MCF 10A (cell line): ENCODE results near the gene TRAF3IP3. TPM values are rescaled to one million over a fixed set of nuclear protein-coding genes. Genes with fewer than 3 reads are reported as not detected.
A peak's percentile ranks its signal among the peaks of the same experiment; 100 is the strongest.

Source experiments
- Bru-seq: library from RNA; stranded (reverse); fragments of 400-500 nt; gene quantifications from one replicate; lab custom pipeline; 2021; lab: Mats Ljungman, UMichigan
- BruChase-seq, 2 experiments: library from RNA; stranded (reverse); fragments of 400-500 nt; gene quantifications; one replicate each; lab custom pipeline; 2021; lab: Mats Ljungman, UMichigan
- BruUV-seq: library from RNA; stranded (reverse); fragments of 400-500 nt; replicated peaks from 2 replicates; lab custom pipeline; 2021; lab: Mats Ljungman, UMichigan
- CTCF ChIA-PET: fragments of 300-600 bp; sonication (Branson Sonifier 250); formaldehyde crosslinking; extraction: SDS; loops from one replicate; lab custom pipeline; 2021; ENCODE audit warnings: antibody characterized with exemption, inconsistent platforms; lab: Yijun Ruan, JAX
- POLR2A ChIA-PET: fragments of 300-600, 350-650 bp; sonication (Branson Sonifier 250); formaldehyde crosslinking; extraction: SDS; loops from one replicate; lab custom pipeline; 2020; ENCODE audit warnings: antibody characterized with exemption, inconsistent platforms; lab: Yijun Ruan, JAX
- DNase-seq: peaks from one replicate; pipeline ENCODE4 v3.0.0-alpha.2; 2018; ENCODE audit not compliant: unreplicated experiment
- H3K27ac Mint-ChIP-seq: one replicate; pipeline ENCODE4 v1.8.0; 2022; ENCODE audit warnings: mild to moderate bottlenecking, low read depth, mixed read lengths; ENCODE audit not compliant: unreplicated experiment
- H3K27me3 Mint-ChIP-seq: one replicate; pipeline ENCODE4 v1.8.0; 2022; ENCODE audit warnings: mixed read lengths; ENCODE audit not compliant: insufficient read depth, unreplicated experiment
- H3K36me3 Mint-ChIP-seq: one replicate; pipeline ENCODE4 v1.8.0; 2022; ENCODE audit warnings: mild to moderate bottlenecking, moderate library complexity, mixed read lengths; ENCODE audit not compliant: insufficient read depth, unreplicated experiment
- H3K4me1 Mint-ChIP-seq: one replicate; pipeline ENCODE4 v1.8.0; 2022; ENCODE audit warnings: mixed read lengths; ENCODE audit not compliant: insufficient read depth, unreplicated experiment
- H3K4me3 Mint-ChIP-seq: one replicate; pipeline ENCODE4 v1.8.0; 2022; ENCODE audit warnings: mild to moderate bottlenecking, moderate library complexity, mixed read lengths; ENCODE audit not compliant: unreplicated experiment
- H3K9me3 Mint-ChIP-seq: one replicate; pipeline ENCODE4 v1.8.0; 2022; ENCODE audit warnings: mixed read lengths; ENCODE audit not compliant: unreplicated experiment
- CTCF ChIP-seq: fragments of 200-600 bp; IDR thresholded peaks from one replicate; pipeline ENCODE4 v1.8.0; 2022; ENCODE audit warnings: antibody characterized with exemption, mild to moderate bottlenecking; ENCODE audit not compliant: unreplicated experiment
- intact Hi-C: fragments of 100-400 bp; cut with micrococcal nuclease; formaldehyde crosslinking; loops from 2 replicates; pipeline ENCODE4 v1.14.1; 2022
- long read RNA-seq: library from polyadenylated mRNA; stranded (forward); transcript quantifications from one replicate; pipeline ENCODE4 v2.0.0, GENCODE V29; 2022
- total RNA-seq: library from RNA; stranded (reverse); gene quantifications from 2 replicates; pipeline ENCODE4 v1.2.3, GENCODE V29; 2022

TRAF3IP3 gene
- total RNA-seq (not detected in 2 replicates), Bru-seq, nascent RNA (not detected), BruChase-seq, experiment 1, labeled RNA remaining after a 6-hour chase (percentile 4 among the genes with signal in this experiment), BruChase-seq, experiment 2, labeled RNA remaining after a 2-hour chase (percentile 7 among the genes with signal in this experiment)
- long read RNA-seq: 0 reads

GRCh38 chr1:209755926-209756614 lies at the start of gene TRAF3IP3:
TSS of gene TRAF3IP3 (plus strand) at chr1:209756053. CDS start at chr1:209760040, 3,987 bp downstream.
- Mint-ChIP-seq H3K27me3 (no peaks in the 10 kb centered on the region), H3K4me1 (peaks cover 3% of the 10 kb centered on the region), H3K9me3 (no peaks in the 10 kb centered on the region), H3K27ac (no peak within 1 kb of the TSS), H3K36me3 (peaks cover 5% of the 10 kb centered on the region), H3K4me3 (no peak within 1 kb of the TSS)
- ChIA-PET POLR2A (interaction anchor here (0.5 kb wide), 1 partner anchor 154 kb away, joined by 3 read pairs; no protein-coding TSS in a partner anchor), CTCF (interaction anchor here (0.6 to 14.7 kb wide), 8 partner anchors 6 to 576 kb away, joined by 3 to 207 read pairs (median 4); no protein-coding TSS in a partner anchor)
- TF ChIP-seq CTCF: no peak
- no peak for DNase-seq
- BruUV-seq: no TSS peak
- intact Hi-C loops: no loop called here

GRCh38 chr1:209706622-209707021 lies 49.2 kb upstream of the TRAF3IP3 start:
- Mint-ChIP-seq H3K27me3 (no peaks in the 10 kb centered on the region), H3K9me3 (no peaks in the 10 kb centered on the region), H3K36me3 (no peaks in the 10 kb centered on the region), H3K4me3 (no peak overlapping the region), H3K4me1 (peaks cover 7% of the 10 kb centered on the region), H3K27ac (no peak overlapping the region)
- no peak for TF ChIP-seq CTCF
- intact Hi-C loops: no loop called here
- ChIA-PET POLR2A (interaction anchor here (0.6 to 1.6 kb wide), 6 partner anchors 9 to 1812 kb away, joined by 3 to 4 read pairs (median 3); partner anchors contain the start of gene LAMB3), CTCF (interaction anchor here (0.6 to 1.6 kb wide), 8 partner anchors 41 to 105 kb away, joined by 3 to 4 read pairs (median 4); no protein-coding TSS in a partner anchor)
- DNase-seq: no peak
- no TSS peak for BruUV-seq

GRCh38 chr1:209707308-209707707 lies 48.5 kb upstream of the TRAF3IP3 start:
- TF ChIP-seq CTCF: no peak
- peaks cover 7% of the 10 kb centered on the region for H3K4me1 Mint-ChIP-seq
- BruUV-seq: no TSS peak
- no peak overlapping the region for H3K4me3 Mint-ChIP-seq
- no peaks in the 10 kb centered on the region for H3K9me3 Mint-ChIP-seq
- H3K27me3 Mint-ChIP-seq: no peaks in the 10 kb centered on the region
- POLR2A ChIA-PET: interaction anchor here (0.6 to 1.6 kb wide), 7 partner anchors 10 to 1813 kb away, joined by 3 to 4 read pairs (median 3); partner anchors contain the start of gene LAMB3
- no peak overlapping the region for H3K27ac Mint-ChIP-seq
- DNase-seq: no peak
- H3K36me3 Mint-ChIP-seq: no peaks in the 10 kb centered on the region
- intact Hi-C loops: no loop called here
- CTCF ChIA-PET: interaction anchor here (0.6 to 1.6 kb wide), 8 partner anchors 14 to 453 kb away, joined by 3 to 5 read pairs (median 3); no protein-coding TSS in a partner anchor

GRCh38 chr1:209708297-209708696 lies 47.6 kb upstream of the TRAF3IP3 start:
- ChIA-PET CTCF (interaction anchor here (1.1 to 1.6 kb wide), 3 partner anchors 62 to 120 kb away, joined by 3 to 4 read pairs (median 3); no protein-coding TSS in a partner anchor), POLR2A (interaction anchor here (0.6 to 1.6 kb wide), 3 partner anchors 45 to 141 kb away, joined by 3 to 4 read pairs (median 3); no protein-coding TSS in a partner anchor)
- TF ChIP-seq CTCF: no peak
- BruUV-seq: no TSS peak
- no peak for DNase-seq
- H3K27me3 Mint-ChIP-seq: no peaks in the 10 kb centered on the region
- no peaks in the 10 kb centered on the region for H3K36me3 Mint-ChIP-seq
- peaks cover 9% of the 10 kb centered on the region for H3K4me1 Mint-ChIP-seq
- intact Hi-C loops: no loop called here
- no peak overlapping the region for H3K4me3 Mint-ChIP-seq
- H3K9me3 Mint-ChIP-seq: no peaks in the 10 kb centered on the region
- no peak overlapping the region for H3K27ac Mint-ChIP-seq
